ENCODE measurements around the gene SPCS2. TPM values are rescaled to one million over a fixed set of nuclear protein-coding genes. Genes with fewer than 3 reads are reported as not detected.
"Not testable (repeated sequence)": the region's sequence is repeated elsewhere in the genome, so short reads cannot be mapped to it uniquely, and the experiment has no call there.

Gene SPCS2
- total RNA-seq, 4 donors from 2014 or later = 6.4 to 59.9 (median 21.0) TPM

DNA sequence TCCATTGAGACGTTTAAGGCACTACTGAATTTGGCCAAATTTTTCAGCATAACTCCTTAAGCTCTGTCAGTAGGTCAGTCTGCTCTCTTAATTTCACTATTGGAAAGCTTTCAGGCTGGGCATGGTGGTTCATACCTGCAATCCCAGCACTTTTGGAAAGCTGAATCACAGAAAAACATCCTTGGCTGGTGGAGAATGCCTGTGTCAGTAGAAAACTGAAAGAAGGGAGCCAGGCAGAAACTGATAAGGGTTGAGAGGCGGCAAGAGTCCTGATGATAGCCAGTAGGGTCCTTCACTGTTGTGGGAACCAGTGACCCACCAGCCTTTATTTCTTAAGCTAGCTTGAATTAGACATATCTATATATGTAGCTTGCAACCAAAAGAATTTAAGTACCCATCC lies 62.3 kb downstream of the SPCS2 start:
- Histone ChIP-seq H3K27me3 (no peaks in the 10 kb centered on the region), H3K4me1 (no peaks in the 10 kb centered on the region), H3K36me3 (no peaks in the 10 kb centered on the region), H3K9me3 (no peaks in the 10 kb centered on the region), H3K4me3 (no peak overlapping the region), H3K27ac (no peak overlapping the region)
- intact Hi-C loops (cut with DNase I; ENCODE audit: low total_unique reads) = no loop called here
- WGBS, 2 donors (ENCODE audit: low coverage in 1 of 2) = 76 to 92% methylated on average over 2 of the region's 2 CpGs
- in situ Hi-C loops (cut with MboI; ENCODE audit: low pct_ligation_motif_present in 1 of 4, low pct_unique_long_range_greater_than_20kb in 1 of 4, low sequenced_read_pairs in 3 of 4) = loop anchor here in 1 of 4 donors (25.0 kb wide), 1 partner anchor 226 kb away; the partner anchor contains the start of gene TPBGL
- no peak for DNase-seq
- TF ChIP-seq POLR2A (IDR thresholded peaks at IDR 0.05) (no peak), EP300 (IDR thresholded peaks at IDR 0.05; ENCODE audit: low read depth) (no peak), CTCF (IDR thresholded peaks at IDR 0.05) (no peak), POLR2AphosphoS5 (IDR thresholded peaks at IDR 0.05) (no peak)

DNA sequence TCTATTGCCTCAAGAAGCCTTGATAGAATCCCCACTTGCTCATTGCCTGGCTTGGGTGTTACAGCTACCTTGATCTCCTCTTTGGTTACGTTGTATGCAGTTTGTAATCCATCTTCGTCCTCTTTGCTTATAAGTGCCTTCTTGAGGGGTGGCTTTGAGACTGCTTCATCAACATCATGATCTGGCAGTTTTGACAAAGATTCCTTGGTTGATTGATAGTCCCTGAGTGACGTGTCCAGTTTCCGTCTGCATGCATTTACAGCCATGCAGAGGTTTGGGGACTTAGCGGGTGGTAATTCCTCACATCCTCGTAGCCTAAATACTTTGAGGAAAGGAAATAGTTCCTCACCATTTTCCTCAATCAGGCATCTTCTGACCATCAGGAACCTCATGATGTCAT lies 62.8 kb downstream of the SPCS2 start:
- Histone ChIP-seq H3K27ac (no peak overlapping the region), H3K4me3 (no peak overlapping the region), H3K36me3 (no peaks in the 10 kb centered on the region), H3K9me3 (no peaks in the 10 kb centered on the region), H3K4me1 (no peaks in the 10 kb centered on the region), H3K27me3 (no peaks in the 10 kb centered on the region)
- 95 to 96% methylated on average over 4 to 6 of the region's 6 CpGs for WGBS, 2 donors (ENCODE audit: low coverage in 1 of 2)
- no peak for DNase-seq
- intact Hi-C loops (cut with DNase I; ENCODE audit: low total_unique reads) = no loop called here
- in situ Hi-C loops (cut with MboI; ENCODE audit: low pct_ligation_motif_present in 1 of 4, low pct_unique_long_range_greater_than_20kb in 1 of 4, low sequenced_read_pairs in 3 of 4) = loop anchor here in 1 of 4 donors (25.0 kb wide), 1 partner anchor 225 kb away; the partner anchor contains the start of gene TPBGL
- TF ChIP-seq EP300 (IDR thresholded peaks at IDR 0.05; ENCODE audit: low read depth) = no peak

GRCh38 chr11:75013051-75013450 lies 64.0 kb downstream of the SPCS2 start:
- H3K27me3 ChIP-seq = no peaks in the 10 kb centered on the region
- in situ Hi-C loops (cut with MboI; ENCODE audit: low pct_ligation_motif_present in 1 of 4, low pct_unique_long_range_greater_than_20kb in 1 of 4, low sequenced_read_pairs in 3 of 4) (loop anchor here in 1 of 4 donors (25.0 kb wide), 1 partner anchor 224 kb away; the partner anchor contains the start of gene TPBGL), intact Hi-C loops (cut with DNase I; ENCODE audit: low total_unique reads) (no loop called here)
- H3K9me3 ChIP-seq = no peaks in the 10 kb centered on the region
- no peak overlapping the region for H3K4me3 ChIP-seq
- TF ChIP-seq CTCF (IDR thresholded peaks at IDR 0.05) (no peak), POLR2A (IDR thresholded peaks at IDR 0.05) (no peak), POLR2AphosphoS5 (IDR thresholded peaks at IDR 0.05) (no peak)
- H3K4me1 ChIP-seq = no peaks in the 10 kb centered on the region
- DNase-seq = no peak
- no peak overlapping the region for H3K27ac ChIP-seq
- H3K36me3 ChIP-seq = no peaks in the 10 kb centered on the region

GRCh38 chr11:75014129-75014528 lies 65.1 kb downstream of the SPCS2 start:
- intact Hi-C loops (cut with DNase I; ENCODE audit: low total_unique reads) = no loop called here
- Histone ChIP-seq H3K4me3 (no peak overlapping the region), H3K9me3 (no peaks in the 10 kb centered on the region), H3K4me1 (no peaks in the 10 kb centered on the region), H3K27ac (no peak overlapping the region), H3K36me3 (no peaks in the 10 kb centered on the region), H3K27me3 (no peaks in the 10 kb centered on the region)
- WGBS, 2 donors (ENCODE audit: low coverage in 1 of 2) = 31% methylated on average over 1 of the region's 1 CpG; no CpG with 5 or more reads in 1 of the 2 donors
- in situ Hi-C loops (cut with MboI; ENCODE audit: low pct_ligation_motif_present in 1 of 4, low pct_unique_long_range_greater_than_20kb in 1 of 4, low sequenced_read_pairs in 3 of 4) = loop anchor here in 1 of 4 donors (25.0 kb wide), 1 partner anchor 223 kb away; the partner anchor contains the start of gene TPBGL
- TF ChIP-seq POLR2AphosphoS5 (IDR thresholded peaks at IDR 0.05) (no peak), CTCF (IDR thresholded peaks at IDR 0.05) (no peak), POLR2A (IDR thresholded peaks at IDR 0.05) (no peak), EP300 (IDR thresholded peaks at IDR 0.05; ENCODE audit: low read depth) (no peak)
- DNase-seq = no peak

DNA sequence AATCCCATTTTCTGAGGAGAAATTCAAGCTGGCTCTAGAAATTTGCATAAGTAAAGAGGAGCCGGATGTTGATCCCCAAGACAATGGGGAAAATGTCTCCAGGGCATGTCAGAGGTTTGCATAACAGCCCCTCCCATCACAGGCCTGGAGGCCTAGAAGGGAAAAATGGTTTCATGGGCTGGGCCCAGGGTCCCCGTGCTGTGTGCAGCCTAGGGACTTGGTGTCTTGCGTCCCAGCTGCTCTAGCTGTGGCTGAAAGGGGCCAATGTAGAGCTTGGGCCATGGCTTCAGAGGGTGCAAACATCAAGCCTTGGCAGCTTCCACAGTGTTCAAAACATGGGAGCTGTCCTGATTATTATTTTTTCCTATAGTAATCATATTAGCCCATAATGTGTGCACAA lies 70.1 kb downstream of the SPCS2 start:
- WGBS, 2 donors (ENCODE audit: low coverage in 1 of 2) = 99 to 100% methylated on average over 1 to 3 of the region's 3 CpGs
- in situ Hi-C loops (cut with MboI; ENCODE audit: low pct_ligation_motif_present in 1 of 4, low pct_unique_long_range_greater_than_20kb in 1 of 4, low sequenced_read_pairs in 3 of 4) = loop anchor here in 1 of 4 donors (25.0 kb wide), 1 partner anchor 218 kb away; the partner anchor contains the start of gene TPBGL
- intact Hi-C loops (cut with DNase I; ENCODE audit: low total_unique reads); H3K36me3 ChIP-seq; H3K4me1 ChIP-seq; H3K27me3 ChIP-seq; H3K9me3 ChIP-seq; H3K27ac ChIP-seq; DNase-seq; H3K4me3 ChIP-seq: not testable (repeated sequence)

- H3K27me3 ChIP-seq, H3K9me3 ChIP-seq, H3K4me1 ChIP-seq, H3K27ac ChIP-seq, H3K36me3 ChIP-seq, H3K4me3 ChIP-seq, DNase-seq: not testable (repeated sequence)
- 84 to 100% methylated on average over 2 to 5 of the region's 5 CpGs for WGBS, 2 donors (ENCODE audit: low coverage in 1 of 2)
- intact Hi-C loops (cut with DNase I; ENCODE audit: low total_unique reads) (loop anchor here (5.0 to 10.0 kb wide), 2 partner anchors 86 to 227 kb away; no protein-coding TSS in a partner anchor), in situ Hi-C loops (cut with MboI; ENCODE audit: low pct_ligation_motif_present in 1 of 4, low pct_unique_long_range_greater_than_20kb in 1 of 4, low sequenced_read_pairs in 3 of 4) (loop anchor here (10.0 to 25.0 kb wide), 5 partner anchors 86 to 224 kb away; partner anchors contain the start of gene TPBGL (in 4 of the 4))
Measured at GRCh38 chr11:75020328-75020727, 71.3 kb downstream of the SPCS2 start.

Data from transverse colon (tissue), 4 donors.